Right renal cortex interstitium (tissue), 3 donors: Measurements from ENCODE around the gene XG. TPM values are rescaled to one million over a fixed set of nuclear protein-coding genes. Genes with fewer than 3 reads are reported as not detected.
"Not testable (repeated sequence)": the region's sequence is repeated elsewhere in the genome, so short reads cannot be mapped to it uniquely, and the experiment has no call there.

Source experiments
- DNase-seq, 3 donors: peaks; one replicate each; pipeline ENCODE4 v3.0.0-alpha.2; 2013; ENCODE audit warnings: low read depth in 3 of 3, low spot score in 2 of 3
- polyA plus RNA-seq, 3 donors: library from polyadenylated mRNA; unstranded; fragments of 120-200 nt; gene quantifications; one replicate each; pipeline ENCODE4 v1.2.1, GENCODE V29; 2013; ENCODE audit not compliant: insufficient read length in 3 of 3

The XG gene, protein sequence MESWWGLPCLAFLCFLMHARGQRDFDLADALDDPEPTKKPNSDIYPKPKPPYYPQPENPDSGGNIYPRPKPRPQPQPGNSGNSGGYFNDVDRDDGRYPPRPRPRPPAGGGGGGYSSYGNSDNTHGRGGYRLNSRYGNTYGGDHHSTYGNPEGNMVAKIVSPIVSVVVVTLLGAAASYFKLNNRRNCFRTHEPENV
- polyA plus RNA-seq = under 1 TPM; 0.14 to 0.29 (median 0.16) TPM

GRCh38 chrX:2751874-2752300 lies at the start of gene XG:
TSS of gene XG (plus strand) at chrX:2752040. CDS start at chrX:2752275, 235 bp downstream.
- DNase-seq = not testable (repeated sequence)

DNA sequence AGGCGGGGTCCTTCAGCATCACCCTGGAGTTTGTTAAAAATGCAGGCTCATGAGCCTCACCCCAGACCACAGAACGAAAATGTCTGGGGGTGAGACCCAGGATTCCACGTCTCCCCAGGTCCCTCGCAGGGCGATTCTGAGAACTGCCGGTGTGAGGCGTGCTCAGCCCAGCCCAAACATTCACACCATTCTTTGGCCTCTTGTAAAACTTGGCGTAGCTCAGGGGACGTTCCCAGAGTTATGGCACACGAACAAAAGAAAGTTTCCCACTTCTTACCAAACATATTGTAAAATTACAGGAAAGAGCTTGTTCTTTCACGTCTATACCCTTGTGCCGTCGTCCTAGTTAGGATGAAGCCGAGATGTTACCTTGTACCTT lies 47.9 kb upstream of the XG start:
- DNase-seq = no peak

DNA sequence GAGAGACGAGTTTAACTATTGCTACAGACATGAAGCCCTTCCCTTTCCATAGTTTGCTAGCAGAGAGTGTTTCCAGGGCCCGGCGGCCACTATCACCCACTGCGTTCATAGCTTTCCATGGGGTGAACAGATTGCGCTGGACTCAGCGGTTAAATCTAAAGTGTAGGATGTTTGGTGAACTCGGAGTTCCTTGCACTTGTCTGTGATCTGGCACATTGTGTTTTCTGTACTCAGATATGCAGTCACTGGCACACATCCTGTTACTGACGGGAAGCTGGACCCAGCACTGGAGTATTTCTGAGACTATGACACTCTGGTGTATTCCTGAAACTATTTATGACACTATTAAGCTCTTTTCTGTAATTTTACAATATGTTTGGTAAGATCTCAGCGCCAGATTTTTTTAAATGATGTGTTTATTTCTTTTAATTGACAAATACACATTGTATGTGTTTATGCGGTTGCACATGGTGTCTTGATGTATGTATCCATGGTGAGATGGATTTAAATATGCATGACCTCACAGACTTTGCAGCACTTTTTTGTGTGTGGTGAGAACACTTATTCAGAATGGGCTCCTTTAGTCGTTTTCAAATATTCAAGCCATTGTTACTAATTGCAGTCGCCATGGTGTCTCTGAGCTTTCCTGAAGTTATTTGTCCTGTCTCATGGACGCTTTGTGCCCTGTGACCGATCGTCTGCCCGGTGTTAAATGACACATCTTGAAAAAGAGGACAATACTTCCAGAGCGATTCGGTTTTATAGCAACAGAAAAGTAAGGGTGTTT lies 46.6 kb upstream of the XG start:
- no peak for DNase-seq

DNA sequence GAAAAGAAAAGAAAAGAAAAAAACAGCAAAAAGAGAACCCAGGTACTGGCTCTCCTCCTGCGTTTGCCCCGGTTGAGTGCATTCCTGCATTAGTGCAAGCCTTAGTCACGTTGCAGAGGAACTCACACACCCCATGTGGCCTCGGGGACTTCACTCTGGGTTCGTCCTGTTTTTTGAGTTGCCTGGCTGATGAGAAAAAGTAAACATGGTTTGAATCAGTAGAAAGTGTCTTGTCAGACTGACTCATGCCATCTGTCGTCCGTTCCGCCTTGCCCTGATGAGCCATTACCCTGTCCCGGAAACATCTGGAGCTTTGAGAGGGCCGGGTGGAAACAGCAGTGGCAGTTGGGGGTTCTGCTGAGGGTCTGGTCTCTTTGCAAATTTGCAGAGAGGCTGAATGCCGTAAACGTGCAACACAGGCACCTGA lies 44.5 kb upstream of the XG start:
- DNase-seq = peak in 2 of 3 donors; percentile 37 to 56

- DNase-seq = no peak
Measured at GRCh38 chrX:2708021-2708420, 43.8 kb upstream of the XG start.

GRCh38 chrX:2708592-2709188 lies 43.1 kb upstream of the XG start:
- no peak for DNase-seq

DNA sequence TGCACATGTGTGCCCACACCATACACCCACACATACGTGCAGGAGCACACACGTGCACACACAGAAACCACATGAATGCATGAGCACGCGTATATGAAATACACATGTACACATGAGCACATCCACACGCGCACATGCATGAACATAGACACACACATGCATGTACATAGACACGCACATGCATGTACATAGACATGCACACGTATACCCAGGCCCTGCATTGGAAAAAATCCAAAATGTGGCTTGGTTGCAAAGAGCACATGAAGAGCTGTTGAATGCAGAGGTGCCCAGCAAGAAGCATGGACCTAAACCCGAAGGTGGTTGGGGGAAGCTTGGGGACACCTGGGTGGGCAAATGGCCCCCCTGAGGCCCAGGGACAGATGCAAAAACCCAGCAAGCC lies 42.3 kb upstream of the XG start:
- no peak for DNase-seq

- no peak for DNase-seq
Measured at GRCh38 chrX:2710041-2710840, 41.6 kb upstream of the XG start.

- DNase-seq = no peak
Measured at GRCh38 chrX:2711441-2711840, 40.4 kb upstream of the XG start.

- no peak for DNase-seq
Measured at GRCh38 chrX:2712428-2712827, 39.4 kb upstream of the XG start.

GRCh38 chrX:2712890-2713840 lies 38.7 kb upstream of the XG start:
- no peak for DNase-seq

DNA sequence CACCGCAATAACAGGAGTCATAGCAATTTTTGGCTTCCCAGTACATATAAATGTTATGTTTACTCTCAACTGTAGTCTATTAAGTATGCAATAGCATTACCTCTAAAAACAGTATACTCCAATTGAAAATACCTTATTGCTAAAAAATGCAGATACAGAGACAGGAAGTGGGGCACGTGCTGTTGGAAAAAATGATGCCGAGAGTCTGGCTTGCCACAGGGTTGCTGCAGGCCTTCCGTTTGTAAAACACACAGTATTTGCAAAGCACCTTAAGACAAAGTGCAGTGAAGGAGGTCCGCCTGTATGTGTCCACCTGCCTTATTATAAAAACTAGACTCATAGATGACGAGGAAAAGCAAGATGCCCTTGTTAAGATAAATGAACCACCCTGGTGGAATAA lies 37.3 kb upstream of the XG start:
- no peak for DNase-seq

- no peak for DNase-seq
Measured at GRCh38 chrX:2715066-2715600, 36.7 kb upstream of the XG start.

GRCh38 chrX:2717312-2717711 lies 34.5 kb upstream of the XG start:
- DNase-seq = no peak

DNA sequence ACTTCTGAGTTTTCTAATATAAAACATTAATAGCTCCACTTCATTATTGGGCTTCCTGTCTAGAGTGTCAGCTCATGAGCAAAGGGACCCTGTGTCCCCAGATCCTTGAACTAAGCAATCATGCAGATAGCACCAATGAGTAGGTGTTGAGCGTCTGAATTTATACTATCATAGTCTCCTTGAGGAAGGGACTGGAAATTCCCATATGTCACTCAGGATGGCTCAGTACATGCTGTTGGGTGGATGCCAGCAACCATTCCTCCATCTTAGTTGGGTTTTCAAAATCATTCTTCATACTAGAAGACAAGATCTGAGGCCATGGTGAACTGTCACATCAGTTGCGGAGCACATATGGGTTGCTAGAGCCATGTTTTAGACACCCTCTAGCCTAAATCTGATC lies 33.0 kb upstream of the XG start:
- DNase-seq = no peak

GRCh38 chrX:2719774-2720447 lies 31.9 kb upstream of the XG start:
- DNase-seq = no peak

- no peak for DNase-seq
Measured at GRCh38 chrX:2723286-2723879, 28.5 kb upstream of the XG start.

- DNase-seq = not testable (repeated sequence)
Measured at GRCh38 chrX:2727264-2727663, 24.6 kb upstream of the XG start.

DNA sequence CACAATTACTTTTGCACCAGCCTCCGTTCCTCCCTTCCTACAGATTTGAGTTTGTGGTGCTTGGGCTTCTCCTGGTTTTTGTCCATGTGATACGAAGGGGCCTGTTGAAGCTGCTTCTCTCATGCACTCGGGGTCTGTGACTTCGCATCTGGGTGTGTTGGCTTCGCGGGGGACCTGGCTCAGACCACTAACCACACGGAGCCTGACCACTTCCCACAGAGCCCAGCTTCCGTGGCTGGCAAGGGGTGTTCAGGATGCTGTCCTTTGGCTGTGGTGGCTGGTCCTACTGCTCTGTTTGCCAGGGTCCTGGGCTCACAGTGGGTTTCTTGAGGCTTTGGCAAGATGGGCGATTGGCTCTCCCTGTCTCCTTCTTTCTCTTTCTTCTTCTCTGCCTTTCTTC lies 19.8 kb upstream of the XG start:
- DNase-seq = no peak
